Right lobe of liver (tissue), 4 donors: ENCODE data around the gene TMEM53.
"Not testable (repeated sequence)": the region's sequence is repeated elsewhere in the genome, so short reads cannot be mapped to it uniquely, and the experiment has no call there.

ENCODE experiments used
- POLR2A ChIP-seq: fragments of 450-650 bp; IDR thresholded peaks from one replicate; pipeline ENCODE4 v1.6.1; 2017; ENCODE audit warnings: antibody characterized with exemption, mild to moderate bottlenecking
- TF ChIP-seq, protein P1 (sequence below), 4 donors: fragments of 200-600 bp in 3 of 4; fragments of 450-650 bp in 1 of 4; IDR thresholded peaks; one replicate each; pipeline versions ENCODE4 v1.5.1 to v1.8.0; 2016 to 2022; ENCODE audit warnings: antibody characterized with exemption in 4 of 4, mild to moderate bottlenecking in 2 of 4
- donor health status: DM: no; HTN: no; CAD: no.
- donor health status: DM: no; HTN: no; CAD: no.
- donor health status: DM: no; HTN: yes; CAD: no.

GRCh38 chr1:44666719-44667118 is 7.6 kb downstream of the TMEM53 start:
- TF ChIP-seq, protein P1, sequence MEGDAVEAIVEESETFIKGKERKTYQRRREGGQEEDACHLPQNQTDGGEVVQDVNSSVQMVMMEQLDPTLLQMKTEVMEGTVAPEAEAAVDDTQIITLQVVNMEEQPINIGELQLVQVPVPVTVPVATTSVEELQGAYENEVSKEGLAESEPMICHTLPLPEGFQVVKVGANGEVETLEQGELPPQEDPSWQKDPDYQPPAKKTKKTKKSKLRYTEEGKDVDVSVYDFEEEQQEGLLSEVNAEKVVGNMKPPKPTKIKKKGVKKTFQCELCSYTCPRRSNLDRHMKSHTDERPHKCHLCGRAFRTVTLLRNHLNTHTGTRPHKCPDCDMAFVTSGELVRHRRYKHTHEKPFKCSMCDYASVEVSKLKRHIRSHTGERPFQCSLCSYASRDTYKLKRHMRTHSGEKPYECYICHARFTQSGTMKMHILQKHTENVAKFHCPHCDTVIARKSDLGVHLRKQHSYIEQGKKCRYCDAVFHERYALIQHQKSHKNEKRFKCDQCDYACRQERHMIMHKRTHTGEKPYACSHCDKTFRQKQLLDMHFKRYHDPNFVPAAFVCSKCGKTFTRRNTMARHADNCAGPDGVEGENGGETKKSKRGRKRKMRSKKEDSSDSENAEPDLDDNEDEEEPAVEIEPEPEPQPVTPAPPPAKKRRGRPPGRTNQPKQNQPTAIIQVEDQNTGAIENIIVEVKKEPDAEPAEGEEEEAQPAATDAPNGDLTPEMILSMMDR (IDR thresholded peaks at IDR 0.05), result not testable (repeated sequence)
- TF ChIP-seq POLR2A, result not testable (repeated sequence)
